GM12875 (cell line): ENCODE results near the gene FBXO2.

ENCODE experiments used
- H3K4me3 ChIP-seq: one replicate; pipeline ENCODE4 v1.5.1; 2011; ENCODE audit warnings: low read depth, low read length, control low read depth
- CTCF ChIP-seq: IDR thresholded peaks from 2 replicates; pipeline ENCODE4 v1.5.1; 2011; ENCODE audit warnings: low read depth, mild to moderate bottlenecking, control low read depth, inconsistent platforms, low read length, moderate library complexity, borderline replicate concordance; ENCODE audit not compliant: insufficient read depth

FBXO2 gene

GRCh38 chr1:11697188-11697892 lies 43.1 kb upstream of the FBXO2 start:
- no peak overlapping the region for H3K4me3 ChIP-seq
- no peak for TF ChIP-seq CTCF

GRCh38 chr1:11695861-11696260 lies 41.6 kb upstream of the FBXO2 start:
- TF ChIP-seq CTCF = no peak
- no peak overlapping the region for H3K4me3 ChIP-seq

GRCh38 chr1:11693917-11694316 lies 39.7 kb upstream of the FBXO2 start:
- H3K4me3 ChIP-seq = no peak overlapping the region
- no peak for TF ChIP-seq CTCF

- no peak overlapping the region for H3K4me3 ChIP-seq
- TF ChIP-seq CTCF = no peak
Measured at GRCh38 chr1:11693024-11693590, 38.9 kb upstream of the FBXO2 start.

- TF ChIP-seq CTCF = no peak
- no peak overlapping the region for H3K4me3 ChIP-seq
Measured at GRCh38 chr1:11691928-11692711, 37.9 kb upstream of the FBXO2 start.

- no peak within 1 kb of the TSS for H3K4me3 ChIP-seq
- TF ChIP-seq CTCF = no peak
Measured at GRCh38 chr1:11691302-11691914, 37.2 kb upstream of the FBXO2 start, which contains the start of gene DRAXIN. Gene DRAXIN, plus strand, starts transcription at chr1:11691710. Its CDS starts 14,549 bp downstream, at chr1:11706259.
